Cerebellar nuclear complex (tissue), 1 donor: Measurements from ENCODE around the gene KIFC3.
"Not testable (repeated sequence)": the region's sequence is repeated elsewhere in the genome, so short reads cannot be mapped to it uniquely, and the experiment has no call there.

ENCODE experiments used
- DNase-seq, 2 experiments: peaks; one replicate each; lab custom pipeline; 2025; lab: John Stamatoyannopoulos, UW

The KIFC3 gene

GRCh38 chr16:57722651-57723050, 79.6 kb downstream of the KIFC3 start:
- no peak for DNase-seq

- no peak for DNase-seq
These were observed 80.1 kb downstream of the KIFC3 start for GRCh38 chr16:57722210-57722499.

- no peak for DNase-seq
These were observed 80.7 kb downstream of the KIFC3 start for GRCh38 chr16:57721356-57722209.

GRCh38 chr16:57720142-57720575, 82.1 kb downstream of the KIFC3 start:
- no peak for DNase-seq

- no peak for DNase-seq
These were observed 88.2 kb downstream of the KIFC3 start for GRCh38 chr16:57714047-57714446.

- no peak for DNase-seq
These were observed 88.7 kb downstream of the KIFC3 start for GRCh38 chr16:57713596-57713995.

GRCh38 chr16:57712569-57712968, 89.7 kb downstream of the KIFC3 start:
- DNase-seq = not testable (repeated sequence)

GRCh38 chr16:57711993-57712392, 90.3 kb downstream of the KIFC3 start:
- no peak for DNase-seq

GRCh38 chr16:57711346-57711745, 90.9 kb downstream of the KIFC3 start:
- no peak for DNase-seq

- DNase-seq = no peak
These were observed 92.6 kb downstream of the KIFC3 start for GRCh38 chr16:57709663-57710062.
